Psoas muscle (tissue), 8 donors: ENCODE data around the gene GATD1. TPM values are rescaled to one million over a fixed set of nuclear protein-coding genes. Genes with fewer than 3 reads are reported as not detected.

Experiments
- ATAC-seq, 4 donors: fragments of 200-7000 bp; cut with Tn5 transposase; one replicate each; pipeline ENCODE4 v1.9.1; 2020; ENCODE audit warnings: moderate library complexity in 3 of 4, mild to moderate bottlenecking in 2 of 4
- DNase-seq, 2 donors: peaks; one replicate each; pipeline ENCODE4 v3.0.0-alpha.2; 2020
- H3K27ac ChIP-seq: fragments of 200-600 bp; one replicate; pipeline ENCODE4 v1.8.0; 2022
- H3K27me3 ChIP-seq, 3 donors: fragments of 200-600 bp in 1 of 3; one replicate each; pipeline versions ENCODE4 v1.6.1 to v1.8.0; 2013 to 2022; ENCODE audit warnings: low read length in 2 of 3, mild to moderate bottlenecking in 2 of 3, moderate library complexity in 1 of 3; ENCODE audit not compliant: insufficient read depth in 3 of 3
- H3K36me3 ChIP-seq, 2 donors: fragments of 200-600 bp in 1 of 2; one replicate each; pipeline versions ENCODE4 v1.6.1 to v1.8.0; 2013 to 2022; ENCODE audit warnings: low read depth in 1 of 2, mild to moderate bottlenecking in 1 of 2, moderate library complexity in 1 of 2; ENCODE audit not compliant: insufficient read depth in 1 of 2
- H3K4me1 ChIP-seq: fragments of 200-600 bp; one replicate; pipeline ENCODE4 v1.8.0; 2022
- H3K4me3 ChIP-seq: fragments of 200-600 bp; one replicate; pipeline ENCODE4 v1.8.0; 2022; ENCODE audit warnings: mild to moderate bottlenecking
- H3K9me3 ChIP-seq: fragments of 200-600 bp; one replicate; pipeline ENCODE4 v1.8.0; 2022
- WGBS, 3 donors: extraction: QIAGEN DNeasy Blood & Tissue Kit; methylation state at CpG; one replicate each; pipeline versions ENCODE4 v1.1.6 to v1.1.7; 2013; 5-methylcytosine and 5-hydroxymethylcytosine counted together
- intact Hi-C, 2 donors: fragments of 100-400 bp; cut with DNase I; formaldehyde crosslinking; loops; one replicate each; pipeline versions ENCODE4 v1.11.0 to v1.14.2; 2022
- polyA plus RNA-seq, 3 donors: library from polyadenylated mRNA; stranded (reverse); fragments of 200-250 nt; gene quantifications; one replicate each; pipeline ENCODE4 v1.2.3, GENCODE V29; 2013
- total RNA-seq, 4 donors: library from RNA; stranded (reverse); fragmentation: NEBNext Ultra II Directional in 2 of 4; extraction: Animal tissue kit (Norgen Biotek cat#: 25700) in 2 of 4; gene quantifications; one replicate each; pipeline versions ENCODE4 v1.2.1 to v1.2.4, GENCODE V29; 2021 to 2023
- TF ChIP-seq, protein P1 (sequence below): fragments of 200-600 bp; IDR thresholded peaks from one replicate; pipeline ENCODE4 v1.8.0; 2022; ENCODE audit warnings: antibody characterized with exemption
- donor health status: healthy with polysubstance abuse.
- donor health status: DM: no; HTN: no; CAD: no; lungs with moderate emphysema.
- donor health status: Bipolar disorder and iron deficiency.
- donor health status: healthy.
- donor health status: DM: yes; HTN: yes; CAD: no.
- donor health status: DM: no; HTN: no; CAD: no.
- donor health status: DM: no; HTN: no; CAD: no.
- donor health status: DM: yes; HTN: yes; CAD: no.

GATD1 gene
- total and polyA plus RNA-seq, 7 donors: 11.0 to 32.6 (median 20.9) TPM

DNA sequence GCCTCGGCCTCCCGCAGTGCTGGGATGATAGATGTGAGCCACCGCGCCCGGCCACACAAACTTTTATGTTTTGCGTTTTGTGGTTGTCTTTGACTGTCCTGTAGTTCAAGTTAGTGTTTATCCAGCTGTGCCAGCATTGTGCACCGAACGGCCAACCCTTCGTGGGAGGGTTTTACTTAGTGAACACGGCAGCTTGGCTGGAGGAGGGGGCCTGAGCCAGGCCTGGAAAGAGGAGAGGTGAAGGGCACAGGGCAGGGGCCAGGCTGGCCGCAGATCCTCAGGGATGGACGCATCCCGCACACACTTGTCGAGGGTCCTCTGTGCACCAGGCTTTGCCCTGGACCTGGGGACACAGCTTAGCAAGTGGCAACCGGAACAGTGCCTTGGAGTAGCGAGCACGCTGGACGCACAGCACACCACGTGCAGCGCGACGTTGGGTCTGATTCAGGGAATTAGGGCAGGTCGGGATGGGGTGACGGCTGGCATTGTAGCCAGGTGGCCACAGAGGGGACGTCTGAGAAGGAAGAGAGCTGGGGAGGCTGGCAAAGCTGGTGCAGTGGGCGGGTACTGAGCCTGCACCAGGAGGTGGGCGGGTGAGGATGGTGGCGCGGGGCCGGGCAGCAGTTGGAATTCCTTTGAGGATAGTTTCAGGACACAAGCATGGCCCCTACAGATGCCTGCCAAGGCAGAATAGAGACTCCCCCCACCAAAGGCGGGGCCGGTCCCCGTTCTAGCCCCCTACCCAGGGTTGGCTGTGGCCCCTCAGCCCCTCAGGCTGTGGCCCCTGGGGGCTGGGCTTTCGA is 57.9 kb downstream of the GATD1 start:
- intact Hi-C loops: loop anchor here in 1 of 2 donors (5.0 kb wide), 1 partner anchor 57 kb away; no protein-coding TSS in a partner anchor
- peaks cover 5% of the 10 kb centered on the region for H3K4me1 ChIP-seq
- WGBS, 3 donors: 49 to 57% (median 54%) methylated on average over 33 to 34 of the region's 34 CpGs
- no peak overlapping the region for H3K4me3 ChIP-seq
- H3K36me3 ChIP-seq: no peaks in the 10 kb centered on the region
- H3K27me3 ChIP-seq: peaks cover 0 to 62% (median 29%) of the 10 kb centered on the region in 3 donors
- no peak for DNase-seq
- TF ChIP-seq, protein P1, sequence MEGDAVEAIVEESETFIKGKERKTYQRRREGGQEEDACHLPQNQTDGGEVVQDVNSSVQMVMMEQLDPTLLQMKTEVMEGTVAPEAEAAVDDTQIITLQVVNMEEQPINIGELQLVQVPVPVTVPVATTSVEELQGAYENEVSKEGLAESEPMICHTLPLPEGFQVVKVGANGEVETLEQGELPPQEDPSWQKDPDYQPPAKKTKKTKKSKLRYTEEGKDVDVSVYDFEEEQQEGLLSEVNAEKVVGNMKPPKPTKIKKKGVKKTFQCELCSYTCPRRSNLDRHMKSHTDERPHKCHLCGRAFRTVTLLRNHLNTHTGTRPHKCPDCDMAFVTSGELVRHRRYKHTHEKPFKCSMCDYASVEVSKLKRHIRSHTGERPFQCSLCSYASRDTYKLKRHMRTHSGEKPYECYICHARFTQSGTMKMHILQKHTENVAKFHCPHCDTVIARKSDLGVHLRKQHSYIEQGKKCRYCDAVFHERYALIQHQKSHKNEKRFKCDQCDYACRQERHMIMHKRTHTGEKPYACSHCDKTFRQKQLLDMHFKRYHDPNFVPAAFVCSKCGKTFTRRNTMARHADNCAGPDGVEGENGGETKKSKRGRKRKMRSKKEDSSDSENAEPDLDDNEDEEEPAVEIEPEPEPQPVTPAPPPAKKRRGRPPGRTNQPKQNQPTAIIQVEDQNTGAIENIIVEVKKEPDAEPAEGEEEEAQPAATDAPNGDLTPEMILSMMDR: no peak
- no peak overlapping the region for H3K27ac ChIP-seq
- H3K9me3 ChIP-seq: no peaks in the 10 kb centered on the region
- ATAC-seq: no peak

Other genes starting within 250 kb of the GATD1 start
- gene HRAS, start 241.9 kb downstream of the GATD1 start, total RNA-seq: 10 to 100 TPM; 43.6 to 74.7 (median 53.9) TPM
- gene HRAS, start 241.9 kb downstream of the GATD1 start, polyA plus RNA-seq: 10 to 100 TPM; 53.9 to 76.2 (median 66.3) TPM
- gene LRRC56, start 240.0 kb downstream of the GATD1 start, total RNA-seq: under 1 TPM; 0.30 to 0.84 (median 0.55) TPM
- under 1 TPM in 2 of 3 donors, not detected in 1; 0.39 to 0.61 TPM for gene LRRC56, start 240.0 kb downstream of the GATD1 start, polyA plus RNA-seq
- gene LMNTD2, start 216.7 kb downstream of the GATD1 start, total RNA-seq: under 1 TPM in 2 of 4 donors, not detected in 2; 0.25 to 0.27 TPM
- gene LMNTD2, start 216.7 kb downstream of the GATD1 start, polyA plus RNA-seq: under 1 TPM; 0.04 to 0.12 (median 0.09) TPM
- gene RASSF7, start 216.5 kb downstream of the GATD1 start, total RNA-seq: 1 to 10 TPM in 1 of 4 donors, under 1 TPM in 2, not detected in 1; 0.78 to 1.2 (median 0.84) TPM
- 1 to 10 TPM in 1 of 3 donors, under 1 TPM in 2; 0.65 to 1.4 (median 1.00) TPM for gene RASSF7, start 216.5 kb downstream of the GATD1 start, polyA plus RNA-seq
- 10 to 100 TPM; 19.8 to 31.2 (median 25.0) TPM for gene PHRF1, start 201.0 kb downstream of the GATD1 start, total RNA-seq
- gene PHRF1, start 201.0 kb downstream of the GATD1 start, polyA plus RNA-seq: 10 to 100 TPM; 11.7 to 19.5 (median 13.5) TPM
- 10 to 100 TPM in 3 of 4 donors, 1 to 10 TPM in 1; 7.5 to 23.1 (median 15.2) TPM for gene IRF7, start 161.5 kb downstream of the GATD1 start, total RNA-seq
- 10 to 100 TPM in 2 of 3 donors, 1 to 10 TPM in 1; 9.4 to 13.2 (median 12.9) TPM for gene IRF7, start 161.5 kb downstream of the GATD1 start, polyA plus RNA-seq
- gene CDHR5, start 152.5 kb downstream of the GATD1 start, total RNA-seq: under 1 TPM in 1 of 4 donors, not detected in 3; 0.20 TPM
- under 1 TPM in 2 of 3 donors, not detected in 1; 0.07 to 0.34 TPM for gene CDHR5, start 152.5 kb downstream of the GATD1 start, polyA plus RNA-seq
- gene SCT, start 150.3 kb downstream of the GATD1 start, total RNA-seq: 1 to 10 TPM in 2 of 4 donors, under 1 TPM in 1, not detected in 1; 0.89 to 4.8 (median 1.8) TPM
- under 1 TPM in 1 of 3 donors, not detected in 2; 0.44 TPM for gene SCT, start 150.3 kb downstream of the GATD1 start, polyA plus RNA-seq
- 1 to 10 TPM in 2 of 4 donors, under 1 TPM in 1, not detected in 1; 0.55 to 1.2 (median 1.1) TPM for gene DRD4, start 140.2 kb downstream of the GATD1 start, total RNA-seq
- under 1 TPM in 2 of 3 donors, not detected in 1; 0.14 to 0.18 TPM for gene DRD4, start 140.2 kb downstream of the GATD1 start, polyA plus RNA-seq
- 10 to 100 TPM; 15.0 to 30.0 (median 21.0) TPM for gene DEAF1, start 82.3 kb downstream of the GATD1 start, total RNA-seq
- 10 to 100 TPM; 12.5 to 18.1 (median 15.3) TPM for gene DEAF1, start 82.3 kb downstream of the GATD1 start, polyA plus RNA-seq
- gene TMEM80, start 81.7 kb downstream of the GATD1 start, total RNA-seq: 10 to 100 TPM in 2 of 4 donors, 1 to 10 TPM in 2; 5.9 to 15.7 (median 9.7) TPM
- 10 to 100 TPM in 2 of 3 donors, 1 to 10 TPM in 1; 7.4 to 16.3 (median 10.1) TPM for gene TMEM80, start 81.7 kb downstream of the GATD1 start, polyA plus RNA-seq
- gene EPS8L2, start 71.3 kb downstream of the GATD1 start, total RNA-seq: 1 to 10 TPM in 3 of 4 donors, under 1 TPM in 1; 0.89 to 3.1 (median 1.5) TPM
- under 1 TPM; 0.47 to 0.63 (median 0.56) TPM for gene EPS8L2, start 71.3 kb downstream of the GATD1 start, polyA plus RNA-seq
- gene TALDO1, start 30.0 kb downstream of the GATD1 start, total RNA-seq: 100 to 1,000 TPM in 1 of 4 donors, 10 to 100 TPM in 3; 77.7 to 140 (median 81.8) TPM
- gene TALDO1, start 30.0 kb downstream of the GATD1 start, polyA plus RNA-seq: 10 to 100 TPM; 58.7 to 77.6 (median 65.9) TPM
- under 1 TPM in 1 of 4 donors, not detected in 3; 0.22 TPM for gene CEND1, start 12.6 kb upstream of the GATD1 start, total RNA-seq
- under 1 TPM; 0.09 to 0.33 (median 0.11) TPM for gene CEND1, start 12.6 kb upstream of the GATD1 start, polyA plus RNA-seq
- 1 to 10 TPM; 1.5 to 2.9 (median 2.2) TPM for gene SLC25A22, start 20.8 kb upstream of the GATD1 start, total RNA-seq
- gene SLC25A22, start 20.8 kb upstream of the GATD1 start, polyA plus RNA-seq: 1 to 10 TPM in 1 of 3 donors, under 1 TPM in 2; 0.49 to 4.3 (median 0.56) TPM
- 10 to 100 TPM in 3 of 4 donors, 1 to 10 TPM in 1; 8.7 to 13.8 (median 10.4) TPM for gene PIDD1, start 27.7 kb upstream of the GATD1 start, total RNA-seq
- 10 to 100 TPM in 2 of 3 donors, 1 to 10 TPM in 1; 9.4 to 16.2 (median 10.9) TPM for gene PIDD1, start 27.7 kb upstream of the GATD1 start, polyA plus RNA-seq
- 1,000 to 10,000 TPM; 1,082 to 1,565 (median 1,354) TPM for gene RPLP2, start 32.5 kb upstream of the GATD1 start, total RNA-seq
- gene RPLP2, start 32.5 kb upstream of the GATD1 start, polyA plus RNA-seq: 1,000 to 10,000 TPM in 1 of 3 donors, 100 to 1,000 TPM in 2; 779 to 1,781 (median 798) TPM
- gene PNPLA2, start 41.4 kb upstream of the GATD1 start, total RNA-seq: 100 to 1,000 TPM; 125 to 247 (median 175) TPM
- gene PNPLA2, start 41.4 kb upstream of the GATD1 start, polyA plus RNA-seq: 10 to 100 TPM; 64.8 to 87.9 (median 83.8) TPM
- gene CRACR2B, start 50.4 kb upstream of the GATD1 start, total RNA-seq: 1 to 10 TPM; 2.4 to 8.9 (median 4.1) TPM
- 1 to 10 TPM; 1.9 to 6.4 (median 2.8) TPM for gene CRACR2B, start 50.4 kb upstream of the GATD1 start, polyA plus RNA-seq
- gene CD151, start 55.5 kb upstream of the GATD1 start, total RNA-seq: 100 to 1,000 TPM; 149 to 175 (median 161) TPM
- 100 to 1,000 TPM; 158 to 358 (median 224) TPM for gene CD151, start 55.5 kb upstream of the GATD1 start, polyA plus RNA-seq
- 100 to 1,000 TPM; 113 to 205 (median 156) TPM for gene POLR2L, start 65.0 kb upstream of the GATD1 start, total RNA-seq
- gene POLR2L, start 65.0 kb upstream of the GATD1 start, polyA plus RNA-seq: 100 to 1,000 TPM; 114 to 178 (median 176) TPM
- gene TSPAN4, start 65.4 kb upstream of the GATD1 start, total RNA-seq: 10 to 100 TPM; 13.9 to 22.1 (median 16.8) TPM
- 10 to 100 TPM; 11.4 to 38.5 (median 25.1) TPM for gene TSPAN4, start 65.4 kb upstream of the GATD1 start, polyA plus RNA-seq
- gene CHID1, start 133.3 kb upstream of the GATD1 start, total RNA-seq: 10 to 100 TPM; 31.2 to 44.5 (median 34.7) TPM
- gene CHID1, start 133.3 kb upstream of the GATD1 start, polyA plus RNA-seq: 10 to 100 TPM; 25.5 to 40.4 (median 28.3) TPM
- gene AP2A2, start 148.4 kb upstream of the GATD1 start, total RNA-seq: 10 to 100 TPM; 26.5 to 31.4 (median 27.7) TPM
- 10 to 100 TPM; 15.9 to 21.7 (median 19.8) TPM for gene AP2A2, start 148.4 kb upstream of the GATD1 start, polyA plus RNA-seq